Panc1 (cell line): ENCODE results near the gene PYDC1. TPM values are rescaled to one million over a fixed set of nuclear protein-coding genes. Genes with fewer than 3 reads are reported as not detected.
A peak's percentile ranks its signal among the peaks of the same experiment; 100 is the strongest.

Experiments
- ATAC-seq: fragments of 200-7000 bp; cut with Tn5 transposase; 2 replicates; pipeline ENCODE4 v1.9.1; 2020; ENCODE audit warnings: mild to moderate bottlenecking, moderate library complexity
- BruUV-seq: library from RNA; stranded (reverse); fragments of 400-500 nt; replicated peaks from 2 replicates; lab custom pipeline; 2021; lab: Mats Ljungman, UMichigan
- CTCF ChIA-PET: fragments of 300-600 bp; sonication (Branson Sonifier 250); formaldehyde crosslinking; loops from one replicate; lab custom pipeline; 2022; ENCODE audit warnings: antibody characterized with exemption; lab: Charles Lee
- POLR2A ChIA-PET: fragments of 300-600 bp; sonication (Branson Sonifier 250); formaldehyde crosslinking; loops from one replicate; lab custom pipeline; 2022; ENCODE audit warnings: antibody characterized with exemption; lab: Charles Lee
- DNase-seq: peaks from one replicate; pipeline ENCODE4 v3.0.0-alpha.2; 2010; ENCODE audit warnings: low read depth, low spot score
- H3K27ac ChIP-seq: 2 replicates; pipeline ENCODE4 v1.5.1; 2011; ENCODE audit warnings: mild to moderate bottlenecking, low read length, inconsistent platforms
- H3K27me3 ChIP-seq: fragments of 200-500 bp; sonication (Bioruptor generic); 2 replicates; pipeline ENCODE4 v1.6.0; 2014; ENCODE audit warnings: low read length, inconsistent platforms; ENCODE audit not compliant: control insufficient read depth, insufficient read depth
- H3K36me3 ChIP-seq: fragments of 200-500 bp; sonication (Bioruptor generic); 2 replicates; pipeline ENCODE4 v1.5.1; 2014; ENCODE audit warnings: inconsistent platforms, mild to moderate bottlenecking, low read length, moderate library complexity; ENCODE audit not compliant: control insufficient read depth, insufficient read depth
- H3K4me1 ChIP-seq: 2 replicates; pipeline ENCODE4 v1.5.1; 2011; ENCODE audit warnings: inconsistent platforms, mild to moderate bottlenecking, low read length, moderate library complexity; ENCODE audit not compliant: control insufficient read depth, insufficient read depth
- H3K4me3 ChIP-seq, 2 experiments: 2 replicates each; pipeline ENCODE4 v1.5.1; 2011 to 2012; ENCODE audit warnings: low read depth in 2 of 2, low read length in 2 of 2, mild to moderate bottlenecking in 2 of 2, inconsistent platforms in 1 of 2, moderate library complexity in 1 of 2
- H3K9me3 ChIP-seq: fragments of 200-500 bp; sonication (Bioruptor generic); 2 replicates; pipeline ENCODE4 v1.5.1; 2014; ENCODE audit warnings: low read depth, mild to moderate bottlenecking, inconsistent platforms, low read length, moderate library complexity; ENCODE audit not compliant: control insufficient read depth, insufficient read depth
- POLR2AphosphoS5 ChIP-seq: IDR thresholded peaks from 2 replicates; pipeline ENCODE4 v1.6.1; 2012; ENCODE audit warnings: mild to moderate bottlenecking, low read depth, low read length, moderate library complexity
- SIN3A ChIP-seq: IDR thresholded peaks from 2 replicates; pipeline ENCODE4 v1.6.1; 2012; ENCODE audit warnings: low read depth, mild to moderate bottlenecking, low read length, moderate library complexity, borderline replicate concordance; ENCODE audit not compliant: insufficient read depth
- TCF7L2 ChIP-seq: IDR thresholded peaks from 2 replicates; pipeline ENCODE4 v1.6.1; 2011; ENCODE audit warnings: mild to moderate bottlenecking, low read depth, low read length, inconsistent platforms
- in situ Hi-C: cut with HindIII; loops from 2 replicates; pipeline ENCODE4 v1.10.0; 2016; ENCODE audit warnings: low sequenced_read_pairs, low pct_unique_long_range_greater_than_20kb
- intact Hi-C: fragments of 100-400 bp; cut with micrococcal nuclease; formaldehyde crosslinking; loops from one replicate; pipeline ENCODE4 v1.10.0; 2022; ENCODE audit not compliant: unreplicated experiment
- total RNA-seq: library from RNA; stranded (reverse); gene quantifications from one replicate; pipeline ENCODE4 v1.2.1, GENCODE V29; 2021; ENCODE audit not compliant: unreplicated experiment
- TF ChIP-seq, protein P1 (sequence below): fragments of 450-650 bp; IDR thresholded peaks from 2 replicates; pipeline ENCODE4 v1.5.1; 2017; ENCODE audit warnings: mild to moderate bottlenecking
- TF ChIP-seq, protein P2 (sequence below), 2 experiments: IDR thresholded peaks; 2 replicates each; pipeline ENCODE4 v1.6.1; 2011 to 2012; ENCODE audit warnings: low read depth in 2 of 2, control low read depth in 1 of 2, low read length in 1 of 2, mild to moderate bottlenecking in 1 of 2, moderate library complexity in 1 of 2; ENCODE audit not compliant: insufficient read depth in 1 of 2

PYDC1 gene
- total RNA-seq, 1 experiment from 2014 or later, result not detected

DNA sequence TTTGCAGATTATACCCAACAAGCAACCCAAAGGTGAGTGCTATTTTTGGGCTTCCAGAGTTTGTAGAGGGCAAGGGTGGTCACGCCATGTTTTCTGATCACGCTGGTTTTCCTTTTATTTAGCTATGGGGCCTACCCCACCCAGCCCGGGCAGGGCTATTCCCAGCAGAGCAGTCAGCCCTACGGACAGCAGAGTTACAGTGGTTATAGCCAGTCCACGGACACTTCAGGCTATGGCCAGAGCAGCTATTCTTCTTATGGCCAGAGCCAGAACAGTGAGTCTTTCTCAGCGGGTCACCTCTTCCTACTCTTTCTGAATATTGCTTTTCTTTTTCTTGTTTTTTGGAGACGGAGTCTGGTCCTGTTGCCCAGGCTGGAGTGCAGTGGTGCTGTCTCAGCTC lies 34.5 kb downstream of the PYDC1 start:
- Histone ChIP-seq H3K4me1 (peaks cover 16% of the 10 kb centered on the region), H3K4me3 (peak overlapping the region; percentile 60 to 99), H3K9me3 (no peaks in the 10 kb centered on the region), H3K27me3 (no peaks in the 10 kb centered on the region), H3K27ac (peak overlapping the region; percentile 20; the same call in 1 of the 2 replicates), H3K36me3 (peaks cover 48% of the 10 kb centered on the region)
- BruUV-seq, result no TSS peak
- ChIA-PET POLR2A (interaction anchor here (0.7 kb wide), 1 partner anchor 211 kb away, joined by 3 read pairs; no protein-coding TSS in a partner anchor), CTCF (interaction anchor here (0.7 kb wide), 1 partner anchor 277 kb away, joined by 4 read pairs; the partner anchor contains the start of gene ARMC5)
- TF ChIP-seq SIN3A, result no peak
- TF ChIP-seq, protein P1, sequence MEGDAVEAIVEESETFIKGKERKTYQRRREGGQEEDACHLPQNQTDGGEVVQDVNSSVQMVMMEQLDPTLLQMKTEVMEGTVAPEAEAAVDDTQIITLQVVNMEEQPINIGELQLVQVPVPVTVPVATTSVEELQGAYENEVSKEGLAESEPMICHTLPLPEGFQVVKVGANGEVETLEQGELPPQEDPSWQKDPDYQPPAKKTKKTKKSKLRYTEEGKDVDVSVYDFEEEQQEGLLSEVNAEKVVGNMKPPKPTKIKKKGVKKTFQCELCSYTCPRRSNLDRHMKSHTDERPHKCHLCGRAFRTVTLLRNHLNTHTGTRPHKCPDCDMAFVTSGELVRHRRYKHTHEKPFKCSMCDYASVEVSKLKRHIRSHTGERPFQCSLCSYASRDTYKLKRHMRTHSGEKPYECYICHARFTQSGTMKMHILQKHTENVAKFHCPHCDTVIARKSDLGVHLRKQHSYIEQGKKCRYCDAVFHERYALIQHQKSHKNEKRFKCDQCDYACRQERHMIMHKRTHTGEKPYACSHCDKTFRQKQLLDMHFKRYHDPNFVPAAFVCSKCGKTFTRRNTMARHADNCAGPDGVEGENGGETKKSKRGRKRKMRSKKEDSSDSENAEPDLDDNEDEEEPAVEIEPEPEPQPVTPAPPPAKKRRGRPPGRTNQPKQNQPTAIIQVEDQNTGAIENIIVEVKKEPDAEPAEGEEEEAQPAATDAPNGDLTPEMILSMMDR, result no peak
- no peak for TF ChIP-seq POLR2AphosphoS5
- TF ChIP-seq, protein P2, sequence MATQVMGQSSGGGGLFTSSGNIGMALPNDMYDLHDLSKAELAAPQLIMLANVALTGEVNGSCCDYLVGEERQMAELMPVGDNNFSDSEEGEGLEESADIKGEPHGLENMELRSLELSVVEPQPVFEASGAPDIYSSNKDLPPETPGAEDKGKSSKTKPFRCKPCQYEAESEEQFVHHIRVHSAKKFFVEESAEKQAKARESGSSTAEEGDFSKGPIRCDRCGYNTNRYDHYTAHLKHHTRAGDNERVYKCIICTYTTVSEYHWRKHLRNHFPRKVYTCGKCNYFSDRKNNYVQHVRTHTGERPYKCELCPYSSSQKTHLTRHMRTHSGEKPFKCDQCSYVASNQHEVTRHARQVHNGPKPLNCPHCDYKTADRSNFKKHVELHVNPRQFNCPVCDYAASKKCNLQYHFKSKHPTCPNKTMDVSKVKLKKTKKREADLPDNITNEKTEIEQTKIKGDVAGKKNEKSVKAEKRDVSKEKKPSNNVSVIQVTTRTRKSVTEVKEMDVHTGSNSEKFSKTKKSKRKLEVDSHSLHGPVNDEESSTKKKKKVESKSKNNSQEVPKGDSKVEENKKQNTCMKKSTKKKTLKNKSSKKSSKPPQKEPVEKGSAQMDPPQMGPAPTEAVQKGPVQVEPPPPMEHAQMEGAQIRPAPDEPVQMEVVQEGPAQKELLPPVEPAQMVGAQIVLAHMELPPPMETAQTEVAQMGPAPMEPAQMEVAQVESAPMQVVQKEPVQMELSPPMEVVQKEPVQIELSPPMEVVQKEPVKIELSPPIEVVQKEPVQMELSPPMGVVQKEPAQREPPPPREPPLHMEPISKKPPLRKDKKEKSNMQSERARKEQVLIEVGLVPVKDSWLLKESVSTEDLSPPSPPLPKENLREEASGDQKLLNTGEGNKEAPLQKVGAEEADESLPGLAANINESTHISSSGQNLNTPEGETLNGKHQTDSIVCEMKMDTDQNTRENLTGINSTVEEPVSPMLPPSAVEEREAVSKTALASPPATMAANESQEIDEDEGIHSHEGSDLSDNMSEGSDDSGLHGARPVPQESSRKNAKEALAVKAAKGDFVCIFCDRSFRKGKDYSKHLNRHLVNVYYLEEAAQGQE (IDR thresholded peaks at IDR 0.05; ENCODE audit: insufficient read depth in 1 of 2, low read depth in 2 of 2, low read length in 1 of 2), result no peak
- no peak for TF ChIP-seq TCF7L2
- ATAC-seq (no peak), DNase-seq (no peak)
- intact Hi-C loops, result no loop called here
- in situ Hi-C loops, result no loop called here

DNA sequence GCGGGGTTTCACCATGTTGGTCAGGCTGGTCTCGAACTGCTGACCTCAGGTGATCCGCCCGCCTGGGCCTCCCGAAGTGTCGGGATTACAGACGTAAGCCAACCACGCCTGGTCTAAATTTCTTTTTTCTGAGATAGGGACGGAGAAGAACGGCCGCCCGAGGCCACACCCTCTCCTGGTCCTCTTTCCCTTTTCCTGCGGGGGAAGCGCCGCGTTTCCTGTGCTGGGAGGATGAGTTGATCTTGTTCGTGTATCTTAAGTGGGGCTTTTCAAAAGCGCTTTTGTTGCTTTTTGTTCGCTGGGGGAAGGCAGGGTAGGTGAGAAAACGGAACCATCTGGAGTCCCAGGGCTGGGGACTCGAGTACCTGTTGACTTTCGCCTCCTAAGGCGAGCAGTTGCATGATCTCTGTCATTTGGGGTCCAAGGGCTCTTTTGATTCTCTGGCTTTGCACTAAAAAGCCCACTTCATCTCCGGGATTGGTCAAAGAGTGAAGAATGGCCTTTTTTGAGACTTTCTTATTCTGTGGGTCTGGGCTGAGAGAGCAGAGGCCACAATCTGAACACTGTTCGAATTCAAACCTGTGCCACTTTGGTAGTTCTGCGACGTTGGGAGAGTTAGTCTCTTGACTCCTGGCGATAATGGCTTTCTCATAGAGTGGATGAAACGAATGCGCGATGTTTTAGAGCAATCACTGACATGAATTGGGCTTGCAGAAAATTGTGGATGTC lies 35.7 kb downstream of the PYDC1 start:
- in situ Hi-C loops (no loop called here), intact Hi-C loops (no loop called here)
- Histone ChIP-seq H3K36me3 (peaks cover 37% of the 10 kb centered on the region), H3K9me3 (no peaks in the 10 kb centered on the region), H3K27me3 (no peaks in the 10 kb centered on the region), H3K27ac (peak overlapping the region; percentile 97), H3K4me1 (peaks cover 16% of the 10 kb centered on the region), H3K4me3 (peak overlapping the region; percentile 60 to 99)
- DNase-seq, result no peak
- CTCF ChIA-PET, result no interaction called here
- TF ChIP-seq SIN3A, result no peak
- 0 out of 2 replicates have a peak, but pooled peaks have one; percentile 12 for TF ChIP-seq POLR2AphosphoS5
- 0 out of 2 replicates have a peak, but pooled peaks have one; percentile 12 for ATAC-seq
- BruUV-seq, result no TSS peak
- POLR2A ChIA-PET, result interaction anchor here (0.6 to 1.7 kb wide), 4 partner anchors 9 to 279 kb away, joined by 3 to 11 read pairs (median 6); no protein-coding TSS in a partner anchor
